H1 (cell line): Measurements from ENCODE around the gene TRIM47.

Experiments used
- BRCA1 ChIP-seq: IDR thresholded peaks from 2 replicates; pipeline ENCODE4 v1.6.1; 2012; ENCODE audit warnings: low read depth, low read length, improper control_type of control experiment
- CTCF ChIP-seq, 3 experiments: IDR thresholded peaks; 1 replicate in 2 of 3; 2 replicates in 1 of 3; pipeline versions ENCODE4 v1.5.1 to v1.6.1; 2011; ENCODE audit warnings: low read length in 3 of 3, mild to moderate bottlenecking in 3 of 3, inconsistent platforms in 2 of 3, low read depth in 1 of 3, moderate library complexity in 1 of 3; ENCODE audit not compliant: insufficient read depth in 1 of 3; ENCODE audit errors: control extremely low read depth in 1 of 3
- MAX ChIP-seq: IDR thresholded peaks from 2 replicates; pipeline ENCODE4 v1.6.1; 2012; ENCODE audit warnings: inconsistent platforms
- POLR2A ChIP-seq, 2 experiments: IDR thresholded peaks; 1 replicate in 1 of 2; 2 replicates in 1 of 2; pipeline ENCODE4 v1.6.1; 2011; ENCODE audit warnings: low read depth in 2 of 2, low read length in 2 of 2, mild to moderate bottlenecking in 2 of 2; ENCODE audit errors: control extremely low read depth in 1 of 2
- POLR2AphosphoS5 ChIP-seq: IDR thresholded peaks from 2 replicates; pipeline ENCODE4 v1.6.1; 2011; ENCODE audit warnings: low read depth, low read length
- SP1 ChIP-seq: IDR thresholded peaks from 2 replicates; pipeline ENCODE4 v1.6.1; 2011; ENCODE audit warnings: low read depth, low read length
- SP4 ChIP-seq: IDR thresholded peaks from 2 replicates; pipeline ENCODE4 v1.6.1; 2012; ENCODE audit warnings: low read length, inconsistent platforms

- TF ChIP-seq SP1 (no peak), CTCF (IDR thresholded peaks at IDR 0.05; ENCODE audit: control extremely low read depth in 1 of 3, insufficient read depth in 1 of 3, low read depth in 1 of 3, low read length in 3 of 3) (no peak), POLR2A (IDR thresholded peaks at IDR 0.05; ENCODE audit: control extremely low read depth in 1 of 2, low read depth in 2 of 2, low read length in 2 of 2) (no peak), BRCA1 (no peak), POLR2AphosphoS5 (no peak), MAX (no peak), SP4 (no peak)
Observed at GRCh38 chr17:75837899-75838298, 40.5 kb downstream of the TRIM47 start.
